GM12873 (cell line): ENCODE measurements around the gene CTSD.

Experiments
- CTCF ChIP-seq: IDR thresholded peaks from 2 replicates; pipeline ENCODE4 v1.5.1; 2012; ENCODE audit warnings: low read depth, mild to moderate bottlenecking, moderate library complexity, low read length, control low read depth; ENCODE audit not compliant: insufficient read depth; ENCODE audit errors: missing control alignments

CTSD gene

GRCh38 chr11:1784761-1785650, 21.3 kb upstream of the CTSD start:
- TF ChIP-seq CTCF = no peak

- TF ChIP-seq CTCF = no peak
Measured at GRCh38 chr11:1783725-1784529, 20.2 kb upstream of the CTSD start.

- TF ChIP-seq CTCF = no peak
Measured at GRCh38 chr11:1782831-1783724, 19.4 kb upstream of the CTSD start.

- no peak for TF ChIP-seq CTCF
Measured at GRCh38 chr11:1782031-1782590, 18.4 kb upstream of the CTSD start.

- no peak for TF ChIP-seq CTCF
Measured at GRCh38 chr11:1781593-1781975, 17.9 kb upstream of the CTSD start.

GRCh38 chr11:1780700-1781592, 17.2 kb upstream of the CTSD start:
- TF ChIP-seq CTCF = no peak
